ENCODE data around the gene CGA.

DNA sequence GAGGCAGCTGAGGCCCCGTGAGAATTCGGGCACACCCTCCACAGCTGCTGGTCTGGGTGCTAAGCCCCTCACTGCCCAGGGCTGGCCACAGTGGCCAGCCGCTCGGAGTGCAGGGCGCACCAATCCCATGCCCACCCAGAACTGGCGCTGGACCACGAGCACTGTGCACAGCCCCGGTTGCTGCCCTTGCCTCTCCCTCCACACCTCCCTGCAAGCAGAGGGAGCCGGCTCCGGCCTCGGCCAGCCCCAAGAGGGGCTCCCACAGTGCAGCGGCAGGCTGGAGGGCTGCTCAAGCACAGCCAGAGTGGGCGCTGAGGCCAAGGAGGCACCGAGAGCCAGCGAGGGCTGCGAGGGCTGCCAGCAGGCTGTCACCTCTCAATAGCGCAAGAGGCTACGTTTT, 35.0 kb downstream of the CGA start:
- no peak for TF ChIP-seq POLR2A (IDR thresholded peaks at IDR 0.05; ENCODE audit: low read depth)
- TF ChIP-seq, protein P1, sequence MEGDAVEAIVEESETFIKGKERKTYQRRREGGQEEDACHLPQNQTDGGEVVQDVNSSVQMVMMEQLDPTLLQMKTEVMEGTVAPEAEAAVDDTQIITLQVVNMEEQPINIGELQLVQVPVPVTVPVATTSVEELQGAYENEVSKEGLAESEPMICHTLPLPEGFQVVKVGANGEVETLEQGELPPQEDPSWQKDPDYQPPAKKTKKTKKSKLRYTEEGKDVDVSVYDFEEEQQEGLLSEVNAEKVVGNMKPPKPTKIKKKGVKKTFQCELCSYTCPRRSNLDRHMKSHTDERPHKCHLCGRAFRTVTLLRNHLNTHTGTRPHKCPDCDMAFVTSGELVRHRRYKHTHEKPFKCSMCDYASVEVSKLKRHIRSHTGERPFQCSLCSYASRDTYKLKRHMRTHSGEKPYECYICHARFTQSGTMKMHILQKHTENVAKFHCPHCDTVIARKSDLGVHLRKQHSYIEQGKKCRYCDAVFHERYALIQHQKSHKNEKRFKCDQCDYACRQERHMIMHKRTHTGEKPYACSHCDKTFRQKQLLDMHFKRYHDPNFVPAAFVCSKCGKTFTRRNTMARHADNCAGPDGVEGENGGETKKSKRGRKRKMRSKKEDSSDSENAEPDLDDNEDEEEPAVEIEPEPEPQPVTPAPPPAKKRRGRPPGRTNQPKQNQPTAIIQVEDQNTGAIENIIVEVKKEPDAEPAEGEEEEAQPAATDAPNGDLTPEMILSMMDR (IDR thresholded peaks at IDR 0.05), result no peak
